Astrocyte of the cerebellum (primary cell): Measurements from ENCODE around the gene CENPF.

Experiments used
- DNase-seq: peaks from one replicate; pipeline ENCODE4 v3.0.0-alpha.2; 2011; ENCODE audit warnings: low read depth
- H3K4me3 ChIP-seq: 2 replicates; pipeline ENCODE4 v1.5.1; 2011; ENCODE audit warnings: mild to moderate bottlenecking, low read depth, low read length, moderate library complexity
- in situ Hi-C: cut with HindIII; loops from 2 replicates; pipeline ENCODE4 v1.10.0; 2017; ENCODE audit warnings: low sequenced_read_pairs
- TF ChIP-seq, protein P1 (sequence below): IDR thresholded peaks from 2 replicates; pipeline ENCODE4 v1.5.1; 2012; ENCODE audit warnings: low read length, low read depth, moderate library complexity, mild to moderate bottlenecking; ENCODE audit errors: missing control alignments

Gene CENPF

DNA sequence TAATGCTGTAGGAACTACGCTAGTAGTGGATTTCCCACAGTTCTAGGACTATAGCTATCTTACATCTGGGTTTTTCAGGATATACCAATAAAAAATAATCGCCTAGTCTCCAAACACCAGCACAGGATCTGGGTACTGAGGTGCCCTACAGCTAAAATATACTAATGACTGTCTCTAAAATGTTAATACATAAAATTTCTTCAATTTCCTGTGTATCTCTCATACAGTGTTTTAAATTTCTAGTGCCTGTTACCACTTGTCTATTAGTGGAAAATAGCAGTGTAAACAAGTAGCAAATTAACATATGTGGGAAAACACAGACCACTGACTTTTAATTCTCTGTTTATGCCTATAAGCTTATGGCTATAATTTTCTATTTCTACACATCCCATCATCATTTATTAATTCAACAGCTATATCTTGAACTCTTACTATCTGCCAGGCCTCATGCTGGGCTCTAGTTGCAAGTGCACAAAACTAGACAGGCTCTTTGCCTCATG is 35.5 kb upstream of the CENPF start:
- in situ Hi-C loops, result no loop called here
- no peak overlapping the region for H3K4me3 ChIP-seq
- TF ChIP-seq, protein P1, sequence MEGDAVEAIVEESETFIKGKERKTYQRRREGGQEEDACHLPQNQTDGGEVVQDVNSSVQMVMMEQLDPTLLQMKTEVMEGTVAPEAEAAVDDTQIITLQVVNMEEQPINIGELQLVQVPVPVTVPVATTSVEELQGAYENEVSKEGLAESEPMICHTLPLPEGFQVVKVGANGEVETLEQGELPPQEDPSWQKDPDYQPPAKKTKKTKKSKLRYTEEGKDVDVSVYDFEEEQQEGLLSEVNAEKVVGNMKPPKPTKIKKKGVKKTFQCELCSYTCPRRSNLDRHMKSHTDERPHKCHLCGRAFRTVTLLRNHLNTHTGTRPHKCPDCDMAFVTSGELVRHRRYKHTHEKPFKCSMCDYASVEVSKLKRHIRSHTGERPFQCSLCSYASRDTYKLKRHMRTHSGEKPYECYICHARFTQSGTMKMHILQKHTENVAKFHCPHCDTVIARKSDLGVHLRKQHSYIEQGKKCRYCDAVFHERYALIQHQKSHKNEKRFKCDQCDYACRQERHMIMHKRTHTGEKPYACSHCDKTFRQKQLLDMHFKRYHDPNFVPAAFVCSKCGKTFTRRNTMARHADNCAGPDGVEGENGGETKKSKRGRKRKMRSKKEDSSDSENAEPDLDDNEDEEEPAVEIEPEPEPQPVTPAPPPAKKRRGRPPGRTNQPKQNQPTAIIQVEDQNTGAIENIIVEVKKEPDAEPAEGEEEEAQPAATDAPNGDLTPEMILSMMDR, result no peak
- DNase-seq, result no peak

DNA sequence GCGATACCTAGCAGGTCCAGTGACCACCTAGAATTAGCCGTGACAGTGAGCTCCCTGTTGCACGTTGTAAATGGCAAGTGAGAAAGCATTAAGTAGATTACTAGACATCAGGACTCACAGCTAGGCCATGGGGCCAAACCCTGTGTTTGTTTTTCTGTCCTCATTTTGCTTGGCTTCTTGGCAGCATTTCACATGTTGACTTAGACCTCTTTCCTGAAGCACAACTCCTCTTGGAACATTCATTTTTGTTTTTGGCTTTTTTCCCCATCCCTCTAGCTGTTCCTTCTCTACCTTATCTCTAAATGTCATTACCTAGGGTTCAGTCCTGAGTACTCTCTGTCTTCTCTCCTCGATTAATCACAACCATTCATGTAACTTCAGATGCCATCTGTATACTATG is 34.7 kb upstream of the CENPF start:
- TF ChIP-seq, protein P1, result no peak

DNA sequence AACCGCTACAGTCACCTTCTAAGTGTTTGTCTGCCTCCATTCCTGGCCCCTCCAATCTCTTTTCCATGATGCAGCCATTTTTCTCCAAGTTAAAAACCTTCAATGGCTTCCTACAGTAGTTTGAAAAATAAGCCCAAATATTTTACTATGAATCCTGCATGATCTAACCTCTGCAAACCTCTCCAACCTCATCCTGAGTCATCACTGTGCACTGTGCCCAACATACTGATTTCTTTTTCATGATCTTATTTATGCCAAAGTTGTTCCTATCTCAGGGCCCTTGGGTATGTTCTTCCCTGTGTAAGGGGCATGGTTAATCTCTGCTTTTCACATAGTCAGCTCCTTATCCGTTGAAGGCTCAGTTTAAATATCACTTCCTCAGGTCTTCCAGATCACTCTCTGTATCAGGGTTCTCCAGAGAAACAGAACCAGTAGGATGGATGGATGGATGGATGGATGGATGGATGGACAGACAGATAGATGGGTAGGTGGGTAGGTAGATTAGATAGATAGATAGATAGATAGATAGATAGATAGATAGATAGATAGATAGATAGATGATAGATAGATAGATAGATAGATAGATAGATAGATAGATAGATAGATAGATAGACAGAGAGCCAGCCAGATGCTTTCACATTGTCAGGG is 33.5 kb upstream of the CENPF start:
- H3K4me3 ChIP-seq, result no peak overlapping the region
- DNase-seq, result no peak
- in situ Hi-C loops, result no loop called here
- TF ChIP-seq, protein P1, result no peak

More for the DNA sequence above, 34.7 kb upstream of the CENPF start:
- in situ Hi-C loops, result no loop called here
- no peak overlapping the region for H3K4me3 ChIP-seq
- no peak for DNase-seq

DNA sequence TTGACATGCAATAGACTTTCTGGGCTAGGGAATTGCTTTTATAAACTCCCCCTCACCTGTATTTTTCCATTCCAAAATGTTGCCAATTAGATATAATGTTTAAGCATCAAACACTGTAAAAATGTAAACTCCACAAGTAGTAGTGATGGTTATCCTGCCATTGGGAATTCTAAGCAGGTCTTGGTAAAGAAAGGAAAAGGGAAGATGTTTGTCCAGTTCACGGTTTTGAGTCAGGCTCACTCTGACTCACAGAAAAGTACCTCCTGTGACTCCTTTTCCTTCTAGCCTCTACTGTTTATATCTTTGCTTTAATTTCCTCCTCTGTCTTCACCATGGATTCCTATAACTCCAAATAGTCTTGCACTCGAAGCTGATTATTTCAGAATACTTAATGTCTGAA is 32.6 kb upstream of the CENPF start:
- in situ Hi-C loops, result no loop called here
- H3K4me3 ChIP-seq, result no peak overlapping the region
- TF ChIP-seq, protein P1, result no peak
- DNase-seq, result no peak

DNA sequence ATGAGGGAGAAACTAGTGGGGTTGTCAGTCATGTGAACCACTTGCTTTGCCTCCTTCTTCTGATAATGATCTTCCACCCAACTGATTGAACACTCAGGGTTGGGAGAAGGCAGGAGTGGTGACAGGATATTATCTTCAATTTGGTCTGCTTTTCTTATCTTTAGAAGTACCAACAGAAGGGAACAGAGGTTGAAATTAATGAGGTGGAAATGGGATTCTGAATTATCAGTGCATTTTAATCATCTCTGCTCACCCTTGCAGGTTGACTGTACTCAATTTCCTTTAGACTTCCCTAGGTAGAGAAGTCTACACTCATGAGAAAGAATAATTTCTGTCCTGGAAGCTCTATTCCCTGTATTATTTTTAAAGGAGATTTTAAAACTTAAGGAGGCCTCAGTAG is 31.7 kb upstream of the CENPF start:
- in situ Hi-C loops, result no loop called here
- no peak for DNase-seq
- TF ChIP-seq, protein P1, result no peak
- H3K4me3 ChIP-seq, result no peak overlapping the region

DNA sequence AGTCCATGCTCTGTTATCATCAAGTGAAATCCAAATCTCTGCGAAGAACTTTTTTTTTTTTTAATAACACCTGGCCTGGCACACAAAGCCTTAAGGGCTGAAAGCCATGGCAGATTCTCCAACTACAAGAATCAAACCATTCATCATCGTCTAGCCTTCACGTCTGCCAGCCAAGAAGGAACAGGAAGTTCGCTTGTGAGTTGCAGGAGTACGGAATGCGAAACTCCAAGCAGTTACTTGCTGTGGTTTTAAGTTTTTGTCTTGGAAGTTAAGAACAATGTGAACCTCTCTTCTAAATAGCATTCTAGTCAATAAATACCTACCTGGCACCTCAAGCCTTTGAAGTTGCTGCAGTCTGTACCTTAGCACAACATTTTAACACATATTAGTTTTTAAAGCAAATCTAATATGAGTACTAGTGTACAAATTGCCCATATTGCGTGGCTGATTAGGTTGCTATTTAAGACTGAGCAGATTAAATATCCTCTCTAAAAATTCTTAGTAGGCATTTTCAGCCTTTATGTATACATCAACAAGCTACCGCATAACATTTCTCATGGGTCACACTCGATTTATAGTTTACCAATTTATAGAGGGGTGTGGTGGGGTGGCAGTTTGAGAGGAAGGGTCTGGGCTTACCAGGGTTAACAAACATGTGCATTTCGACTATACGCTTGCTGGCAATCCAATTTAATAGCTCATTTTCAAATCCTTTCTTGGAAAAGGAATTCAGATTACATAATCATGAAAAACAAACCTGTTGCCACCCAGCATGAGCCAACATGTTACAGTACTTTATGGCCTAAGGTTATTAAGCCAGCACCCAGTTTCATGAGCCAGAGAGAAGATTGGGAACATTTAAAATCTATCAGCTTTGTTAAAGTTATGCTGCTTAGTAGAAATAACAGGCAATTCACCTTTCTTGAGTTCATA is 29.3 kb upstream of the CENPF start:
- no peak overlapping the region for H3K4me3 ChIP-seq
- TF ChIP-seq, protein P1, result no peak
- DNase-seq, result no peak
- in situ Hi-C loops, result no loop called here
